GM23338 (cell line): ENCODE measurements around the gene VEGFB. TPM values are rescaled to one million over a fixed set of nuclear protein-coding genes. Genes with fewer than 3 reads are reported as not detected.

Source experiments
- ATAC-seq: fragments of 200-7000 bp; cut with Tn5 transposase; 3 replicates; pipeline ENCODE4 v1.9.1; 2020
- DNase-seq: peaks from one replicate; pipeline ENCODE4 v3.0.0-alpha.2; 2015; ENCODE audit warnings: low spot score
- H2AFZ ChIP-seq: fragments of 200-600 bp; sonication (generic); 2 replicates; pipeline ENCODE4 v1.8.0; 2016; ENCODE audit warnings: antibody characterized with exemption, mild to moderate bottlenecking, moderate library complexity
- H3F3A ChIP-seq: fragments of 200-600 bp; sonication (generic); replicated peaks from 2 replicates; pipeline ENCODE4 v1.8.0; 2017; ENCODE audit warnings: antibody characterized with exemption, mixed run types, low read depth
- H3K27ac ChIP-seq: fragments of 200-600 bp; sonication (generic); 2 replicates; pipeline ENCODE4 v1.6.1; 2016; ENCODE audit warnings: low read depth
- H3K27me3 ChIP-seq: fragments of 200-600 bp; sonication (generic); 2 replicates; pipeline ENCODE4 v1.8.0; 2016; ENCODE audit warnings: mild to moderate bottlenecking, mixed run types, moderate library complexity; ENCODE audit not compliant: insufficient read depth
- H3K36me3 ChIP-seq: fragments of 200-600 bp; sonication (generic); 2 replicates; pipeline ENCODE4 v1.8.0; 2016; ENCODE audit warnings: mild to moderate bottlenecking; ENCODE audit not compliant: insufficient read depth
- H3K4me1 ChIP-seq: fragments of 200-600 bp; sonication (generic); 2 replicates; pipeline ENCODE4 v1.8.0; 2016; ENCODE audit warnings: mild to moderate bottlenecking, moderate library complexity; ENCODE audit not compliant: insufficient read depth
- H3K4me2 ChIP-seq: fragments of 200-600 bp; sonication (generic); 2 replicates; pipeline ENCODE4 v1.7.1; 2017; ENCODE audit warnings: mixed run types
- H3K4me3 ChIP-seq: fragments of 200-600 bp; sonication (generic); 2 replicates; pipeline ENCODE4 v1.6.1; 2016; ENCODE audit warnings: mixed run types
- H3K79me2 ChIP-seq: fragments of 200-600 bp; sonication (generic); replicated peaks from 2 replicates; pipeline ENCODE4 v1.8.0; 2017; ENCODE audit warnings: mild to moderate bottlenecking; ENCODE audit not compliant: insufficient read depth
- H3K9me2 ChIP-seq: fragments of 200-600 bp; sonication (generic); 2 replicates; pipeline ENCODE4 v1.8.0; 2017; ENCODE audit not compliant: insufficient read depth
- H4K20me1 ChIP-seq: fragments of 200-600 bp; sonication (generic); replicated peaks from 2 replicates; pipeline ENCODE4 v1.8.0; 2017; ENCODE audit warnings: mild to moderate bottlenecking; ENCODE audit not compliant: insufficient read depth
- H3K27ac Mint-ChIP-seq: 2 replicates; pipeline ENCODE4 v1.8.0; 2020; ENCODE audit warnings: inconsistent platforms, mild to moderate bottlenecking, moderate library complexity, mixed read lengths
- H3K27me3 Mint-ChIP-seq: 3 replicates; pipeline ENCODE4 v1.8.0; 2022; ENCODE audit warnings: low read depth, mild to moderate bottlenecking, moderate library complexity, mixed read lengths, inconsistent platforms; ENCODE audit not compliant: insufficient read depth, poor library complexity
- H3K36me3 Mint-ChIP-seq: 3 replicates; pipeline ENCODE4 v1.8.0; 2021; ENCODE audit warnings: low read depth, mild to moderate bottlenecking, inconsistent platforms, moderate library complexity, mixed read lengths
- H3K4me1 Mint-ChIP-seq: 3 replicates; pipeline ENCODE4 v1.8.0; 2020; ENCODE audit warnings: mild to moderate bottlenecking, inconsistent platforms, mixed read lengths
- H3K4me3 Mint-ChIP-seq: 3 replicates; pipeline ENCODE4 v1.8.0; 2021; ENCODE audit warnings: moderate library complexity, mild to moderate bottlenecking, inconsistent platforms, mixed read lengths
- H3K9me3 Mint-ChIP-seq: 3 replicates; pipeline ENCODE4 v1.8.0; 2020; ENCODE audit warnings: moderate library complexity, mild to moderate bottlenecking, inconsistent platforms, mixed read lengths
- CREB1 ChIP-seq: fragments of 250-450 bp; sonication (Bioruptor Pico); IDR thresholded peaks from 2 replicates; pipeline ENCODE4 v1.5.0; 2020; ENCODE audit warnings: low read depth, mild to moderate bottlenecking, moderate library complexity
- EZH2 ChIP-seq: fragments of 200-600 bp; sonication (generic); IDR thresholded peaks from one replicate; pipeline ENCODE4 v1.8.0; 2017; ENCODE audit warnings: antibody characterized with exemption, mild to moderate bottlenecking, low read depth; ENCODE audit not compliant: unreplicated experiment
- EZH2phosphoT487 ChIP-seq: fragments of 200-600 bp; sonication (generic); IDR thresholded peaks from one replicate; pipeline ENCODE4 v1.8.1; 2018; ENCODE audit warnings: antibody characterized with exemption; ENCODE audit not compliant: unreplicated experiment
- JUNB ChIP-seq: IDR thresholded peaks from one replicate; pipeline ENCODE4 v1.6.1; 2016; ENCODE audit warnings: antibody characterized with exemption; ENCODE audit not compliant: unreplicated experiment
- NANOG ChIP-seq: IDR thresholded peaks from 2 replicates; pipeline ENCODE4 v1.6.1; 2016; ENCODE audit warnings: antibody characterized with exemption, borderline replicate concordance
- POLR2AphosphoS5 ChIP-seq: IDR thresholded peaks from 2 replicates; pipeline ENCODE4 v1.6.1; 2016; ENCODE audit warnings: antibody characterized with exemption, low read depth
- ZNF114 ChIP-seq: fragments of 250-450 bp; sonication (Bioruptor Pico); IDR thresholded peaks from 2 replicates; pipeline ENCODE4 v1.5.0; 2020; ENCODE audit warnings: mild to moderate bottlenecking, moderate library complexity
- polyA plus RNA-seq: library from polyadenylated mRNA; unstranded; fragments of >200 nt; fragmentation: Nextera tagmentation; extraction: Ambion mirVana; gene quantifications from 2 replicates; pipeline ENCODE4 v1.2.1, GENCODE V29; 2016
- total RNA-seq: library from RNA; depleted of rRNA; stranded (reverse); fragments of >200 nt; shearing (Covaris generic); gene quantifications from 2 replicates; pipeline ENCODE4 v1.2.3, GENCODE V29; 2014
- TF ChIP-seq, protein P1 (sequence below): fragments of 250-450 bp; sonication (Bioruptor Pico); IDR thresholded peaks from 2 replicates; pipeline ENCODE4 v1.5.0; 2020; ENCODE audit warnings: mild to moderate bottlenecking, moderate library complexity
- TF ChIP-seq, protein P2 (sequence below): IDR thresholded peaks from 2 replicates; pipeline ENCODE4 v1.6.1; 2016; ENCODE audit warnings: antibody characterized with exemption

Gene VEGFB
- total and polyA plus RNA-seq, 2 experiments from 2014 or later: 20.8 to 25.8 TPM

- no peak for ATAC-seq
- H3K27ac Mint-ChIP-seq: no peak overlapping the region
- H3K9me3 Mint-ChIP-seq: no peaks in the 10 kb centered on the region
- DNase-seq: no peak
- Histone ChIP-seq H3K27me3 (no peaks in the 10 kb centered on the region), H3K27ac (no peak overlapping the region), H3K36me3 (peaks cover 6% of the 10 kb centered on the region), H3K4me3 (no peak overlapping the region), H3K79me2 (no peaks in the 10 kb centered on the region), H3K4me2 (no peak overlapping the region), H2AFZ (no peak overlapping the region), H3F3A (0 out of 2 replicates have a peak, but pooled peaks cover 4% of the 10 kb centered on the region), H3K9me2 (no peaks in the 10 kb centered on the region), H3K4me1 (no peaks in the 10 kb centered on the region), H4K20me1 (0 out of 2 replicates have a peak, but pooled peaks cover 4% of the 10 kb centered on the region)
- H3K4me3 Mint-ChIP-seq: no peak overlapping the region
- H3K4me1 Mint-ChIP-seq: peaks cover 7% of the 10 kb centered on the region; the same call in 2 of the 3 replicates
- H3K36me3 Mint-ChIP-seq: peaks cover 73% of the 10 kb centered on the region
- no peak for TF ChIP-seq POLR2AphosphoS5
- TF ChIP-seq EZH2phosphoT487: no peak
- H3K27me3 Mint-ChIP-seq: peaks cover 14% of the 10 kb centered on the region
These were observed 28.1 kb downstream of the VEGFB start for GRCh38 chr11:64262271-64263002.

GRCh38 chr11:64263021-64263946 lies 28.9 kb downstream of the VEGFB start:
- no peaks in the 10 kb centered on the region for H3K79me2 ChIP-seq
- no peaks in the 10 kb centered on the region for H3K27me3 ChIP-seq
- ATAC-seq (peak; percentile 36), DNase-seq (peak; percentile 49)
- no peak overlapping the region for H3K27ac ChIP-seq
- Mint-ChIP-seq H3K36me3 (peaks cover 73% of the 10 kb centered on the region), H3K4me3 (no peak overlapping the region; the same call in 2 of the 3 replicates), H3K9me3 (no peaks in the 10 kb centered on the region; the same call in 2 of the 3 replicates), H3K27ac (peak overlapping the region; percentile 85; the same call in 1 of the 2 replicates), H3K4me1 (peaks cover 12% of the 10 kb centered on the region; the same call in 2 of the 3 replicates), H3K27me3 (peaks cover 10% of the 10 kb centered on the region)
- H3K4me3 ChIP-seq: no peak overlapping the region
- H3K9me2 ChIP-seq: no peaks in the 10 kb centered on the region
- 0 out of 2 replicates have a peak, but pooled peaks cover 2% of the 10 kb centered on the region for H3K4me1 ChIP-seq
- no peak overlapping the region for H3K4me2 ChIP-seq
- H4K20me1 ChIP-seq: 0 out of 2 replicates have a peak, but pooled peaks cover 4% of the 10 kb centered on the region
- peaks cover 6% of the 10 kb centered on the region; the same call in 1 of the 2 replicates for H3F3A ChIP-seq
- peaks cover 6% of the 10 kb centered on the region for H3K36me3 ChIP-seq
- no peak overlapping the region for H2AFZ ChIP-seq
- TF ChIP-seq CREB1 (no peak), ZNF114 (no peak), EZH2 (no peak), POLR2AphosphoS5 (no peak), JUNB (no peak), EZH2phosphoT487 (no peak), NANOG (no peak)
- TF ChIP-seq, protein P1, sequence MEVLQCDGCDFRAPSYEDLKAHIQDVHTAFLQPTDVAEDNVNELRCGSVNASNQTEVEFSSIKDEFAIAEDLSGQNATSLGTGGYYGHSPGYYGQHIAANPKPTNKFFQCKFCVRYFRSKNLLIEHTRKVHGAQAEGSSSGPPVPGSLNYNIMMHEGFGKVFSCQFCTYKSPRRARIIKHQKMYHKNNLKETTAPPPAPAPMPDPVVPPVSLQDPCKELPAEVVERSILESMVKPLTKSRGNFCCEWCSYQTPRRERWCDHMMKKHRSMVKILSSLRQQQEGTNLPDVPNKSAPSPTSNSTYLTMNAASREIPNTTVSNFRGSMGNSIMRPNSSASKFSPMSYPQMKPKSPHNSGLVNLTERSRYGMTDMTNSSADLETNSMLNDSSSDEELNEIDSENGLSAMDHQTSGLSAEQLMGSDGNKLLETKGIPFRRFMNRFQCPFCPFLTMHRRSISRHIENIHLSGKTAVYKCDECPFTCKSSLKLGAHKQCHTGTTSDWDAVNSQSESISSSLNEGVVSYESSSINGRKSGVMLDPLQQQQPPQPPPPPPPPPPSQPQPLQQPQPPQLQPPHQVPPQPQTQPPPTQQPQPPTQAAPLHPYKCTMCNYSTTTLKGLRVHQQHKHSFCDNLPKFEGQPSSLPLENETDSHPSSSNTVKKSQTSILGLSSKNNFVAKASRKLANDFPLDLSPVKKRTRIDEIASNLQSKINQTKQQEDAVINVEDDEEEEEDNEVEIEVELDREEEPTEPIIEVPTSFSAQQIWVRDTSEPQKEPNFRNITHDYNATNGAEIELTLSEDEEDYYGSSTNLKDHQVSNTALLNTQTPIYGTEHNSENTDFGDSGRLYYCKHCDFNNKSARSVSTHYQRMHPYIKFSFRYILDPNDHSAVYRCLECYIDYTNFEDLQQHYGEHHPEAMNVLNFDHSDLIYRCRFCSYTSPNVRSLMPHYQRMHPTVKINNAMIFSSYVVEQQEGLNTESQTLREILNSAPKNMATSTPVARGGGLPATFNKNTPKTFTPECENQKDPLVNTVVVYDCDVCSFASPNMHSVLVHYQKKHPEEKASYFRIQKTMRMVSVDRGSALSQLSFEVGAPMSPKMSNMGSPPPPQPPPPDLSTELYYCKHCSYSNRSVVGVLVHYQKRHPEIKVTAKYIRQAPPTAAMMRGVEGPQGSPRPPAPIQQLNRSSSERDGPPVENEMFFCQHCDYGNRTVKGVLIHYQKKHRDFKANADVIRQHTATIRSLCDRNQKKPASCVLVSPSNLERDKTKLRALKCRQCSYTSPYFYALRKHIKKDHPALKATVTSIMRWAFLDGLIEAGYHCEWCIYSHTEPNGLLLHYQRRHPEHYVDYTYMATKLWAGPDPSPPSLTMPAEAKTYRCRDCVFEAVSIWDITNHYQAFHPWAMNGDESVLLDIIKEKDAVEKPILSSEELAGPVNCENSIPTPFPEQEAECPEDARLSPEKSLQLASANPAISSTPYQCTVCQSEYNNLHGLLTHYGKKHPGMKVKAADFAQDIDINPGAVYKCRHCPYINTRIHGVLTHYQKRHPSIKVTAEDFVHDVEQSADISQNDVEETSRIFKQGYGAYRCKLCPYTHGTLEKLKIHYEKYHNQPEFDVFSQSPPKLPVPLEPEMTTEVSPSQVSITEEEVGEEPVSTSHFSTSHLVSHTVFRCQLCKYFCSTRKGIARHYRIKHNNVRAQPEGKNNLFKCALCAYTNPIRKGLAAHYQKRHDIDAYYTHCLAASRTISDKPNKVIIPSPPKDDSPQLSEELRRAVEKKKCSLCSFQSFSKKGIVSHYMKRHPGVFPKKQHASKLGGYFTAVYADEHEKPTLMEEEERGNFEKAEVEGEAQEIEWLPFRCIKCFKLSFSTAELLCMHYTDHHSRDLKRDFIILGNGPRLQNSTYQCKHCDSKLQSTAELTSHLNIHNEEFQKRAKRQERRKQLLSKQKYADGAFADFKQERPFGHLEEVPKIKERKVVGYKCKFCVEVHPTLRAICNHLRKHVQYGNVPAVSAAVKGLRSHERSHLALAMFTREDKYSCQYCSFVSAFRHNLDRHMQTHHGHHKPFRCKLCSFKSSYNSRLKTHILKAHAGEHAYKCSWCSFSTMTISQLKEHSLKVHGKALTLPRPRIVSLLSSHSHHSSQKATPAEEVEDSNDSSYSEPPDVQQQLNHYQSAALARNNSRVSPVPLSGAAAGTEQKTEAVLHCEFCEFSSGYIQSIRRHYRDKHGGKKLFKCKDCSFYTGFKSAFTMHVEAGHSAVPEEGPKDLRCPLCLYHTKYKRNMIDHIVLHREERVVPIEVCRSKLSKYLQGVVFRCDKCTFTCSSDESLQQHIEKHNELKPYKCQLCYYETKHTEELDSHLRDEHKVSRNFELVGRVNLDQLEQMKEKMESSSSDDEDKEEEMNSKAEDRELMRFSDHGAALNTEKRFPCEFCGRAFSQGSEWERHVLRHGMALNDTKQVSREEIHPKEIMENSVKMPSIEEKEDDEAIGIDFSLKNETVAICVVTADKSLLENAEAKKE: no peak
- TF ChIP-seq, protein P2, sequence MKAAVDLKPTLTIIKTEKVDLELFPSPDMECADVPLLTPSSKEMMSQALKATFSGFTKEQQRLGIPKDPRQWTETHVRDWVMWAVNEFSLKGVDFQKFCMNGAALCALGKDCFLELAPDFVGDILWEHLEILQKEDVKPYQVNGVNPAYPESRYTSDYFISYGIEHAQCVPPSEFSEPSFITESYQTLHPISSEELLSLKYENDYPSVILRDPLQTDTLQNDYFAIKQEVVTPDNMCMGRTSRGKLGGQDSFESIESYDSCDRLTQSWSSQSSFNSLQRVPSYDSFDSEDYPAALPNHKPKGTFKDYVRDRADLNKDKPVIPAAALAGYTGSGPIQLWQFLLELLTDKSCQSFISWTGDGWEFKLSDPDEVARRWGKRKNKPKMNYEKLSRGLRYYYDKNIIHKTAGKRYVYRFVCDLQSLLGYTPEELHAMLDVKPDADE: no peak
